SK-N-SH (cell line): ENCODE data around the gene ZG16B. TPM values are rescaled to one million over a fixed set of nuclear protein-coding genes. Genes with fewer than 3 reads are reported as not detected.

Source experiments
- CTCF ChIA-PET: fragments of 300-600, 350-600 bp; formaldehyde crosslinking; extraction: SDS; loops from one replicate; lab custom pipeline; 2021; lab: Yijun Ruan, JAX
- POLR2A ChIA-PET: fragments of 350-600 bp; sonication (Branson Sonifier 250); formaldehyde crosslinking; extraction: SDS; loops from one replicate; lab custom pipeline; 2020; ENCODE audit warnings: antibody characterized with exemption, inconsistent platforms; lab: Yijun Ruan, JAX
- DNase-seq: peaks from one replicate; pipeline ENCODE4 v3.0.0; 2012
- H2AFZ ChIP-seq: fragments of 200-600 bp; sonication (generic); 2 replicates; pipeline ENCODE4 v1.8.1; 2016; ENCODE audit warnings: antibody characterized with exemption, mild to moderate bottlenecking, low read depth
- H3F3A ChIP-seq: fragments of 200-600 bp; sonication (generic); replicated peaks from 2 replicates; pipeline ENCODE3; 2016; ENCODE audit warnings: antibody characterized with exemption, mild to moderate bottlenecking; ENCODE audit not compliant: insufficient read depth
- H3K27ac ChIP-seq, 2 experiments: fragments of 200-500 bp in 1 of 2; fragments of 200-600 bp in 1 of 2; sonication (Bioruptor generic) in 1 of 2; sonication (generic), shearing (Covaris generic) in 1 of 2; 2 replicates each; pipeline versions ENCODE4 v1.5.1 to v1.6.1; 2014 to 2016; ENCODE audit warnings: low read depth in 2 of 2, inconsistent platforms in 1 of 2, low read length in 1 of 2, mild to moderate bottlenecking in 1 of 2, mixed read lengths in 1 of 2
- H3K27me3 ChIP-seq: fragments of 200-600 bp; sonication (generic), shearing (Covaris generic); 2 replicates; pipeline ENCODE4 v1.6.1; 2016; ENCODE audit warnings: mixed run types; ENCODE audit not compliant: insufficient read depth
- H3K36me3 ChIP-seq, 2 experiments: fragments of 200-500 bp in 1 of 2; fragments of 200-600 bp in 1 of 2; sonication (Bioruptor generic) in 1 of 2; sonication (generic) in 1 of 2; replicated peaks in 1 of 2; 2 replicates each; pipeline versions ENCODE3 to v1.5.1; 2014 to 2016; ENCODE audit warnings: low read length in 1 of 2, mild to moderate bottlenecking in 1 of 2; ENCODE audit not compliant: insufficient read depth in 2 of 2, control insufficient read depth in 1 of 2
- H3K4me1 ChIP-seq, 2 experiments: fragments of 200-500 bp in 1 of 2; fragments of 200-600 bp in 1 of 2; sonication (Bioruptor generic) in 1 of 2; sonication (generic), shearing (Covaris generic) in 1 of 2; 2 replicates each; pipeline versions ENCODE4 v1.5.1 to v1.6.1; 2014 to 2016; ENCODE audit warnings: low read depth in 1 of 2, low read length in 1 of 2, mixed run types in 1 of 2; ENCODE audit not compliant: insufficient read depth in 2 of 2, control insufficient read depth in 1 of 2
- H3K4me2 ChIP-seq: fragments of 200-600 bp; sonication (generic), shearing (Covaris generic); 2 replicates; pipeline ENCODE4 v1.6.1; 2017; ENCODE audit warnings: mixed run types
- H3K4me3 ChIP-seq, 2 experiments: fragments of 200-500 bp in 1 of 2; fragments of 200-600 bp in 1 of 2; sonication (Bioruptor generic) in 1 of 2; sonication (generic), shearing (Covaris generic) in 1 of 2; 2 replicates each; pipeline versions ENCODE4 v1.5.1 to v1.8.1; 2014 to 2016; ENCODE audit warnings: low read depth in 2 of 2, inconsistent platforms in 1 of 2, low read length in 1 of 2, mild to moderate bottlenecking in 1 of 2, mixed read lengths in 1 of 2, moderate library complexity in 1 of 2
- H3K79me2 ChIP-seq: fragments of 200-600 bp; sonication (generic); 2 replicates; pipeline ENCODE4 v1.8.1; 2017; ENCODE audit warnings: mild to moderate bottlenecking; ENCODE audit not compliant: insufficient read depth
- H3K9ac ChIP-seq: fragments of 200-600 bp; sonication (generic); 2 replicates; pipeline ENCODE4 v1.6.1; 2017; ENCODE audit warnings: mixed run types
- H3K9me2 ChIP-seq: fragments of 200-600 bp; sonication (generic); 2 replicates; pipeline ENCODE4 v1.6.1; 2017; ENCODE audit warnings: mixed run types
- H3K9me3 ChIP-seq: fragments of 200-600 bp; sonication (generic); 2 replicates; pipeline ENCODE4 v1.6.1; 2017; ENCODE audit warnings: mixed run types, mild to moderate bottlenecking, moderate library complexity
- H4K20me1 ChIP-seq: fragments of 200-600 bp; sonication (generic); 2 replicates; pipeline ENCODE4 v1.6.1; 2017; ENCODE audit warnings: mild to moderate bottlenecking, mixed run types; ENCODE audit not compliant: insufficient read depth
- CHD2 ChIP-seq: fragments of 150-350 bp; IDR thresholded peaks from 2 replicates; pipeline ENCODE4 v1.6.1; 2018; ENCODE audit warnings: low read length; ENCODE audit not compliant: partially characterized antibody
- EP300 ChIP-seq, 2 experiments: IDR thresholded peaks; 2 replicates each; pipeline versions ENCODE4 v1.4.0 to v1.6.1; 2012; ENCODE audit warnings: borderline replicate concordance in 1 of 2, low read depth in 1 of 2, low read length in 1 of 2
- FOSL2 ChIP-seq: IDR thresholded peaks from 2 replicates; pipeline ENCODE4 v1.4.0; 2012; ENCODE audit warnings: low read depth, mild to moderate bottlenecking, moderate library complexity, borderline replicate concordance
- FOXJ3 ChIP-seq: sonication (generic); formaldehyde crosslinking; IDR thresholded peaks from 2 replicates; pipeline ENCODE4 v1.5.1; 2020; ENCODE audit warnings: mild to moderate bottlenecking, missing genetic modification reagents
- GABPA ChIP-seq: IDR thresholded peaks from 2 replicates; pipeline ENCODE4 v1.4.0; 2012; ENCODE audit warnings: low read depth, mild to moderate bottlenecking
- NFIC ChIP-seq: IDR thresholded peaks from 2 replicates; pipeline ENCODE4 v1.4.0; 2012; ENCODE audit warnings: borderline replicate concordance
- NRF1 ChIP-seq: IDR thresholded peaks from 2 replicates; pipeline ENCODE4 v1.6.1; 2012; ENCODE audit warnings: low read depth, mild to moderate bottlenecking, low read length
- POLR2AphosphoS5 ChIP-seq: IDR thresholded peaks from 2 replicates; pipeline ENCODE4 v1.6.1; 2012; ENCODE audit warnings: low read depth, low read length
- RAD21 ChIP-seq: IDR thresholded peaks from 2 replicates; pipeline ENCODE4 v1.6.1; 2012; ENCODE audit warnings: mild to moderate bottlenecking, low read length
- RCOR1 ChIP-seq: fragments of 150-350 bp; IDR thresholded peaks from 2 replicates; pipeline ENCODE4 v1.6.1; 2017; ENCODE audit warnings: antibody characterized with exemption, low read length
- RFX5 ChIP-seq: IDR thresholded peaks from 2 replicates; pipeline ENCODE4 v1.6.1; 2012; ENCODE audit warnings: mild to moderate bottlenecking, improper control_type of control experiment, low read length
- RXRA ChIP-seq: IDR thresholded peaks from 2 replicates; pipeline ENCODE4 v1.4.0; 2012; ENCODE audit warnings: low read depth, mild to moderate bottlenecking, borderline replicate concordance
- TAF1 ChIP-seq: IDR thresholded peaks from 2 replicates; pipeline ENCODE4 v1.6.1; 2012; ENCODE audit warnings: low read depth, mild to moderate bottlenecking, low read length, moderate library complexity, borderline replicate concordance
- YY1 ChIP-seq: IDR thresholded peaks from 2 replicates; pipeline ENCODE4 v1.4.0; 2012; ENCODE audit warnings: low read depth, mild to moderate bottlenecking
- WGBS: methylation state at CpG from one replicate; pipeline ENCODE4 v1.1.6; 2017; ENCODE audit warnings: low lambda C conversion rate; 5-methylcytosine and 5-hydroxymethylcytosine counted together
- polyA plus RNA-seq, 3 experiments: library from polyadenylated mRNA; depleted of rRNA; stranded (reverse); fragments of >200 nt; gene quantifications; 2 replicates each; pipeline ENCODE4 v1.2.3, GENCODE V29; 2012
- TF ChIP-seq, protein P1 (sequence below): fragments of 150-350 bp; IDR thresholded peaks from 2 replicates; pipeline ENCODE4 v1.6.1; 2016; ENCODE audit warnings: mild to moderate bottlenecking, low read depth, low read length
- TF ChIP-seq, protein P2 (sequence below): fragments of 150-350 bp; IDR thresholded peaks from 2 replicates; pipeline ENCODE4 v1.6.1; 2017; ENCODE audit warnings: antibody characterized with exemption, low read length, low read depth, borderline replicate concordance
- TF ChIP-seq, protein P3 (sequence below): IDR thresholded peaks from 2 replicates; pipeline ENCODE4; 2012

Gene ZG16B
- polyA plus RNA-seq, 1 of the 3 experiments (the other 2 are of a cell fraction), result 0.26 TPM

DNA sequence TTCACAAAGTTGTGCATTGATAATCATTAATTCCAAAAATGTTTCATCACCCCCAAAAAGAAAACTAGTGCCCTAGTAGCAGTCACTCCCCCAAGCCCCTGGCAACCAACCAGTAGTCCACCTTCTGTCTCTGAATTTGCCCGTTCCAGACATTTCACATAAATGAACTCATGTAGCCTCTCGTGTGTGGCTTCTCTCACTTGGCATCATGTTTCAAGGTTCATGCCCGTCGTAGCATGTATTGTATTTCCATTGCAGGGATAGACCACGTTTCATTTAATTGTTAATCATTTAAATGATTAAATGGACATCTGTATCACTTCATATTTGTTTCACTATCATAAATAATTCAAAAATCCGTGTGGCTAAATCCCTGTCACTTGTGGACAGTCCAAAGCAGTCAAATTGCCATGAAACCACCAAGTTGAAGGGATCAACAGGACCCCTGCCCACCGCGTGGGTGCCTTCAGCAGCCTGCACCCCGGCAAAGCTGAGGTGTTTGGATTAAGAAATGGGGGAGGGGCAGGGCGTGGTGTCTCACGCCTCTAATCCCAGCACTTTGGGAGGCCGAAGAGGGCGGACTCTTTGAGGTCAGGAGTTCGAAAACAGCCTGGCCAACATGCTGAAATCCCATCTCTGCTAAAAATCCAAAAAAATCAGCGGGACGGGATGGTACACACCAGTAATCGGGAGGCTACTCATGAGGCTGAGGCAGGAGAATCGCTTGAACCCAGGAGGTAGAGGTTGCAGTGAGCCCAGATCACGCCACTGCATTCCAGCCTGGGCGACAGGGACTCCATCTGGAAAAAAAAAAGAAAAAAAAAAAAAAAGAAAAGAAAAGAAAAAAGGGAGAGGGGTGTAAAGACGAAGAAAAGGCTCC lies 44.2 kb downstream of the ZG16B start:
- Histone ChIP-seq H3K4me2 (no peak overlapping the region), H3K9me3 (no peaks in the 10 kb centered on the region), H3F3A (peaks cover 4% of the 10 kb centered on the region), H3K4me1 (no peaks in the 10 kb centered on the region), H2AFZ (peak overlapping the region; percentile 73; the same call in 1 of the 2 replicates), H3K4me3 (peak overlapping the region in 1 of 2 experiments; percentile 32; a peak in 1 of 4 replicates), H3K9ac (no peak overlapping the region), H3K36me3 (no peaks in the 10 kb centered on the region), H3K9me2 (no peaks in the 10 kb centered on the region), H3K27ac (no peak overlapping the region), H3K27me3 (no peaks in the 10 kb centered on the region), H4K20me1 (no peaks in the 10 kb centered on the region), H3K79me2 (no peaks in the 10 kb centered on the region)
- CTCF ChIA-PET, result interaction anchor here (1.0 to 10.9 kb wide), 7 partner anchors 13 to 86 kb away, joined by 3 to 144 read pairs (median 4); partner anchors contain the start of gene FLYWCH1
- WGBS, result 75% methylated on average over 21 of the region's 21 CpGs
- POLR2A ChIA-PET, result no interaction called here
- DNase-seq, result no peak
- TF ChIP-seq FOSL2, result no peak
- no peak for TF ChIP-seq RAD21
- no peak for TF ChIP-seq FOXJ3 (CRISPR knock-in tag)
- TF ChIP-seq YY1, result no peak
- no peak for TF ChIP-seq RCOR1
- TF ChIP-seq TAF1, result no peak
- TF ChIP-seq, protein P1, sequence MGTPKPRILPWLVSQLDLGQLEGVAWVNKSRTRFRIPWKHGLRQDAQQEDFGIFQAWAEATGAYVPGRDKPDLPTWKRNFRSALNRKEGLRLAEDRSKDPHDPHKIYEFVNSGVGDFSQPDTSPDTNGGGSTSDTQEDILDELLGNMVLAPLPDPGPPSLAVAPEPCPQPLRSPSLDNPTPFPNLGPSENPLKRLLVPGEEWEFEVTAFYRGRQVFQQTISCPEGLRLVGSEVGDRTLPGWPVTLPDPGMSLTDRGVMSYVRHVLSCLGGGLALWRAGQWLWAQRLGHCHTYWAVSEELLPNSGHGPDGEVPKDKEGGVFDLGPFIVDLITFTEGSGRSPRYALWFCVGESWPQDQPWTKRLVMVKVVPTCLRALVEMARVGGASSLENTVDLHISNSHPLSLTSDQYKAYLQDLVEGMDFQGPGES, result no peak
- no peak for TF ChIP-seq RFX5
- no peak for TF ChIP-seq EP300 (IDR thresholded peaks at IDR 0.05; ENCODE audit: borderline replicate concordance in 1 of 2, low read depth in 1 of 2, low read length in 1 of 2)
- no peak for TF ChIP-seq NRF1
- TF ChIP-seq, protein P2, sequence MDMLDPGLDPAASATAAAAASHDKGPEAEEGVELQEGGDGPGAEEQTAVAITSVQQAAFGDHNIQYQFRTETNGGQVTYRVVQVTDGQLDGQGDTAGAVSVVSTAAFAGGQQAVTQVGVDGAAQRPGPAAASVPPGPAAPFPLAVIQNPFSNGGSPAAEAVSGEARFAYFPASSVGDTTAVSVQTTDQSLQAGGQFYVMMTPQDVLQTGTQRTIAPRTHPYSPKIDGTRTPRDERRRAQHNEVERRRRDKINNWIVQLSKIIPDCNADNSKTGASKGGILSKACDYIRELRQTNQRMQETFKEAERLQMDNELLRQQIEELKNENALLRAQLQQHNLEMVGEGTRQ, result no peak
- TF ChIP-seq CHD2, result no peak
- no peak for TF ChIP-seq POLR2AphosphoS5
- TF ChIP-seq, protein P3, sequence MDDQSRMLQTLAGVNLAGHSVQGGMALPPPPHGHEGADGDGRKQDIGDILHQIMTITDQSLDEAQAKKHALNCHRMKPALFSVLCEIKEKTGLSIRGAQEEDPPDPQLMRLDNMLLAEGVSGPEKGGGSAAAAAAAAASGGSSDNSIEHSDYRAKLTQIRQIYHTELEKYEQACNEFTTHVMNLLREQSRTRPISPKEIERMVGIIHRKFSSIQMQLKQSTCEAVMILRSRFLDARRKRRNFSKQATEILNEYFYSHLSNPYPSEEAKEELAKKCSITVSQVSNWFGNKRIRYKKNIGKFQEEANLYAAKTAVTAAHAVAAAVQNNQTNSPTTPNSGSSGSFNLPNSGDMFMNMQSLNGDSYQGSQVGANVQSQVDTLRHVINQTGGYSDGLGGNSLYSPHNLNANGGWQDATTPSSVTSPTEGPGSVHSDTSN, result no peak
- no peak for TF ChIP-seq NFIC
- TF ChIP-seq GABPA, result no peak
- TF ChIP-seq RXRA, result no peak
